GM03348 (cell line): Measurements from ENCODE around the gene TC2N.
A peak's percentile ranks its signal among the peaks of the same experiment; 100 is the strongest.
"Not testable (repeated sequence)": the region's sequence is repeated elsewhere in the genome, so short reads cannot be mapped to it uniquely, and the experiment has no call there.

ENCODE experiments used
- DNase-seq: peaks from one replicate; pipeline ENCODE4 v3.0.0; 2012; ENCODE audit warnings: low spot score

The TC2N gene

GRCh38 chr14:91753501-91754128 lies 113.7 kb downstream of the TC2N start:
- DNase-seq, result no peak

GRCh38 chr14:91752961-91753360 lies 114.4 kb downstream of the TC2N start:
- DNase-seq, result no peak

GRCh38 chr14:91751719-91752118 lies 115.6 kb downstream of the TC2N start:
- DNase-seq, result no peak

GRCh38 chr14:91750634-91751198 lies 116.6 kb downstream of the TC2N start:
- no peak for DNase-seq

GRCh38 chr14:91749868-91750267 lies 117.5 kb downstream of the TC2N start:
- DNase-seq, result no peak

- DNase-seq, result no peak
These were observed 119.3 kb downstream of the TC2N start for GRCh38 chr14:91748049-91748448.

GRCh38 chr14:91745344-91745743 lies 122.0 kb downstream of the TC2N start:
- no peak for DNase-seq

- no peak for DNase-seq
These were observed 123.3 kb downstream of the TC2N start for GRCh38 chr14:91744068-91744480.

- DNase-seq, result no peak
These were observed 124.1 kb downstream of the TC2N start for GRCh38 chr14:91743305-91743653.

GRCh38 chr14:91742621-91743304 lies 124.6 kb downstream of the TC2N start:
- DNase-seq, result no peak

- DNase-seq, result not testable (repeated sequence)
These were observed 127.5 kb downstream of the TC2N start for GRCh38 chr14:91739867-91740266.

- DNase-seq, result no peak
These were observed 129.7 kb downstream of the TC2N start for GRCh38 chr14:91737619-91738018.

GRCh38 chr14:91732859-91733477 lies 134.4 kb downstream of the TC2N start:
- peak; percentile 28 for DNase-seq

- no peak for DNase-seq
These were observed 134.9 kb downstream of the TC2N start for GRCh38 chr14:91732439-91732838.

- no peak for DNase-seq
These were observed 135.3 kb downstream of the TC2N start, which contains the start of gene CATSPERB for GRCh38 chr14:91731986-91732385. Gene CATSPERB (minus strand): TSS chr14:91732086. CDS start chr14:91729479, 2,607 bp downstream.

GRCh38 chr14:91731018-91731417 lies 136.3 kb downstream of the TC2N start:
- no peak for DNase-seq

- no peak for DNase-seq
These were observed 137.6 kb downstream of the TC2N start for GRCh38 chr14:91729756-91730155.
